Right lobe of liver (tissue), 4 donors: Measurements from ENCODE around the gene GPR89B.

Experiments used
- POLR2A ChIP-seq: fragments of 450-650 bp; IDR thresholded peaks from one replicate; pipeline ENCODE4 v1.6.1; 2017; ENCODE audit warnings: antibody characterized with exemption, mild to moderate bottlenecking
- TF ChIP-seq, protein P1 (sequence below), 4 donors: fragments of 200-600 bp in 3 of 4; fragments of 450-650 bp in 1 of 4; IDR thresholded peaks; one replicate each; pipeline versions ENCODE4 v1.5.1 to v1.8.0; 2016 to 2022; ENCODE audit warnings: antibody characterized with exemption in 4 of 4, mild to moderate bottlenecking in 2 of 4
- donor health status: DM: no; HTN: no; CAD: no.
- donor health status: DM: no; HTN: no; CAD: no.
- donor health status: DM: no; HTN: yes; CAD: no.

DNA sequence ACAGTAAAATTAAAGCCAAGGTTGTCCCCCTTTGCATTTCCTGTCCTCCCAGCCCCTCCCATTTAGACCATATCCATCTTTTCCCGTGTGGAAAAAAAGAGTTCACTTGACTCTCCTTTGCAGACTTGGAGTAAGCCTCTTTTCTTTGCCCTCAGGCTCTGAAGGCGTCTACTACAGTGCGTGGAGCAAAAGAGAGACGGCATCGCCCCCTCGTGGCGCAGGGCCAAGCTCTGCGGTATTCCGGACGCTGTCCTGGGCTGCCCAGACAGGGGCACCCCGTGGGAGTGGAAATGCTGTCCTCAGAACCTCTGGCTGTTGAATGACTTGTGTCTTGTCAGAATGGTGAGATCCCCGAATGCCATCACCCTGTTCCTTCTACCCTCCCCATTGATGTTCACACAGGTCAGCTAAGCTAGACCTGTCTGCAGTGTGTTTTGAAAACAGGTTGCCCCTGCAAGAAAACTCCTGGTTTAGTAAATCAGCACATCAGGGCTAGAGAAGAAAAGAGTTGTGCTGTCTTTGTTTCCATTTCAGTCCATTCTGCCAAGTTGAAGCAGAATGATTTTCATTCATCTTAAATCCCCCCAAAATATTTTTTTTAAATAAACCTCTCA is 37.9 kb upstream of the GPR89B start:
- no peak for TF ChIP-seq POLR2A
- TF ChIP-seq, protein P1, sequence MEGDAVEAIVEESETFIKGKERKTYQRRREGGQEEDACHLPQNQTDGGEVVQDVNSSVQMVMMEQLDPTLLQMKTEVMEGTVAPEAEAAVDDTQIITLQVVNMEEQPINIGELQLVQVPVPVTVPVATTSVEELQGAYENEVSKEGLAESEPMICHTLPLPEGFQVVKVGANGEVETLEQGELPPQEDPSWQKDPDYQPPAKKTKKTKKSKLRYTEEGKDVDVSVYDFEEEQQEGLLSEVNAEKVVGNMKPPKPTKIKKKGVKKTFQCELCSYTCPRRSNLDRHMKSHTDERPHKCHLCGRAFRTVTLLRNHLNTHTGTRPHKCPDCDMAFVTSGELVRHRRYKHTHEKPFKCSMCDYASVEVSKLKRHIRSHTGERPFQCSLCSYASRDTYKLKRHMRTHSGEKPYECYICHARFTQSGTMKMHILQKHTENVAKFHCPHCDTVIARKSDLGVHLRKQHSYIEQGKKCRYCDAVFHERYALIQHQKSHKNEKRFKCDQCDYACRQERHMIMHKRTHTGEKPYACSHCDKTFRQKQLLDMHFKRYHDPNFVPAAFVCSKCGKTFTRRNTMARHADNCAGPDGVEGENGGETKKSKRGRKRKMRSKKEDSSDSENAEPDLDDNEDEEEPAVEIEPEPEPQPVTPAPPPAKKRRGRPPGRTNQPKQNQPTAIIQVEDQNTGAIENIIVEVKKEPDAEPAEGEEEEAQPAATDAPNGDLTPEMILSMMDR (IDR thresholded peaks at IDR 0.05), result peak; percentile 25 to 36 (median 32)
